ENCODE results near the gene TCF15.

The TCF15 gene

GRCh38 chr20:611843-612185 is 1.7 kb upstream of the TCF15 start:
- H3K9ac ChIP-seq (ENCODE audit: low read depth in 1 of 2, low read length in 2 of 2), result no peak overlapping the region
- H3K27ac ChIP-seq (ENCODE audit: low read depth, low read length), result no peak overlapping the region
- H3K9me3 ChIP-seq (ENCODE audit: control insufficient read depth in 1 of 2, low read length in 2 of 2), result no peaks in the 10 kb centered on the region
- peaks cover 42 to 48% of the 10 kb centered on the region in 2 donors for H3K27me3 ChIP-seq (ENCODE audit: control insufficient read depth in 1 of 2, insufficient read depth in 2 of 2, low read length in 2 of 2)
- H3K4me1 ChIP-seq (ENCODE audit: control insufficient read depth in 1 of 2, insufficient read depth in 2 of 2, low read length in 2 of 2), result no peaks in the 10 kb centered on the region
- H3K36me3 ChIP-seq (ENCODE audit: control insufficient read depth in 1 of 2, insufficient read depth in 2 of 2, low read length in 2 of 2), result no peaks in the 10 kb centered on the region
- H3K4me3 ChIP-seq (ENCODE audit: low read depth in 1 of 2, low read length in 2 of 2), result no peak overlapping the region

- H3K9me3 ChIP-seq (ENCODE audit: control insufficient read depth in 1 of 2, low read length in 2 of 2), result no peaks in the 10 kb centered on the region
- no peaks in the 10 kb centered on the region for H3K36me3 ChIP-seq (ENCODE audit: control insufficient read depth in 1 of 2, insufficient read depth in 2 of 2, low read length in 2 of 2)
- no peak overlapping the region for H3K4me3 ChIP-seq (ENCODE audit: low read depth in 1 of 2, low read length in 2 of 2)
- H3K27ac ChIP-seq (ENCODE audit: low read depth, low read length), result no peak overlapping the region
- peaks cover 42 to 48% of the 10 kb centered on the region in 2 donors for H3K27me3 ChIP-seq (ENCODE audit: control insufficient read depth in 1 of 2, insufficient read depth in 2 of 2, low read length in 2 of 2)
- H3K9ac ChIP-seq (ENCODE audit: low read depth in 1 of 2, low read length in 2 of 2), result no peak overlapping the region
- H3K4me1 ChIP-seq (ENCODE audit: control insufficient read depth in 1 of 2, insufficient read depth in 2 of 2, low read length in 2 of 2), result no peaks in the 10 kb centered on the region
Observed at GRCh38 chr20:611047-611842, 1.1 kb upstream of the TCF15 start.

DNA sequence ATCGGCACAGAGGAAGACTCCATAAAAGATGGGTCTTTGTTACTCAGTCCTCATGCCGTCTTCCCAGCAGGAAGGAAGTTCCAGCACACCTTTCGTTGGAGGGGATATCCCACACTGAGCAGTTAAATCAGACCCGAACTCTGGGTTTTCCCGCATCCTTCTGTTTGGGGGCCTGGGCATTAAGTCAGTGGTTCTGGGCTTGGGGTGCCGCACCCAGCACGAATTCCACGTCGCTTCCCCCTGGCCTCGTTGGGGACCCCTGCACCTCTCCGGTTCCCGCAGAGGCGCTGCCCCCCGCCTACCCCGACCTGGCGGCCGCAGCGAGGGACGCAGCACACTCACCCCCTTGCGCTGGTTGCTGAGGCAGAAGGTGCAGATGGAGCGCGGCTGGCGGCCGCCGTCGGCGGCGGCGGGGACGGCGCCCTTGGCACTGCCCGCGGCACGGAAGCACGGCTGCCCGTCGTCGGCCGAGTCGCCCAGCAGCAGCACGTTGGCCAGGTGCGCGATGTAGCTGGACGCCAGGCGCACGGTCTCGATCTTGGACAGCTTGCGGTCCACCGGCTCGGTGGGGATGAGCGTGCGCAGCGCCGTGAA is 641 bp downstream of the TCF15 start:
- Histone ChIP-seq H3K27ac (ENCODE audit: low read depth, low read length) (no peak overlapping the region), H3K4me1 (ENCODE audit: control insufficient read depth in 1 of 2, insufficient read depth in 2 of 2, low read length in 2 of 2) (no peaks in the 10 kb centered on the region), H3K4me3 (ENCODE audit: low read depth in 1 of 2, low read length in 2 of 2) (no peak overlapping the region), H3K9me3 (ENCODE audit: control insufficient read depth in 1 of 2, low read length in 2 of 2) (no peaks in the 10 kb centered on the region), H3K36me3 (ENCODE audit: control insufficient read depth in 1 of 2, insufficient read depth in 2 of 2, low read length in 2 of 2) (no peaks in the 10 kb centered on the region), H3K9ac (ENCODE audit: low read depth in 1 of 2, low read length in 2 of 2) (no peak overlapping the region), H3K27me3 (ENCODE audit: control insufficient read depth in 1 of 2, insufficient read depth in 2 of 2, low read length in 2 of 2) (peaks cover 40 to 42% of the 10 kb centered on the region in 2 donors)

DNA sequence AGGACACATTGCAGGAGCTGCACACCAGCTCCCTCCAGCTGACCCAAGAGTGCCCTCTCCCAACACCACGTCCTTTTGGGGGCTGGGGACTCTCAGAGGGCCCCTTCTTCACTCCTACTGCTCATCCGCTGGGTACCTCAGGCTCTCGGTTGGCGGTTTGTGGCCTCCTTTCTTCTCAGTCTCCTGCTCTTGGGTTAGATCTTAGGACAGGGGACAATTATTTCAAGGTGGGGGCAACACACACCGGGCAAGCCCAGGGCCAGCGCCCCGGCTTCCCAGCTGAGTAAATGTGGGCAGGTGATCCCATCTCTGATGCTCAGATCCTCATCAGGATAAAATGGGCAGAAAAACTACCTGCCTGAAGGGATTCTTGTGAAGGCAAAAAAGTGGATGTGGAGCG is 1.1 kb downstream of the TCF15 start:
- no peaks in the 10 kb centered on the region for H3K9me3 ChIP-seq (ENCODE audit: control insufficient read depth in 1 of 2, low read length in 2 of 2)
- H3K9ac ChIP-seq (ENCODE audit: low read depth in 1 of 2, low read length in 2 of 2), result no peak overlapping the region
- no peak overlapping the region for H3K4me3 ChIP-seq (ENCODE audit: low read depth in 1 of 2, low read length in 2 of 2)
- no peak overlapping the region for H3K27ac ChIP-seq (ENCODE audit: low read depth, low read length)
- H3K36me3 ChIP-seq (ENCODE audit: control insufficient read depth in 1 of 2, insufficient read depth in 2 of 2, low read length in 2 of 2), result no peaks in the 10 kb centered on the region
- H3K4me1 ChIP-seq (ENCODE audit: control insufficient read depth in 1 of 2, insufficient read depth in 2 of 2, low read length in 2 of 2), result no peaks in the 10 kb centered on the region
- peaks cover 40 to 42% of the 10 kb centered on the region in 2 donors for H3K27me3 ChIP-seq (ENCODE audit: control insufficient read depth in 1 of 2, insufficient read depth in 2 of 2, low read length in 2 of 2)

GRCh38 chr20:607476-607875 is 2.6 kb downstream of the TCF15 start:
- Histone ChIP-seq H3K9ac (ENCODE audit: low read depth in 1 of 2, low read length in 2 of 2) (no peak overlapping the region), H3K9me3 (ENCODE audit: control insufficient read depth in 1 of 2, low read length in 2 of 2) (no peaks in the 10 kb centered on the region), H3K4me1 (ENCODE audit: control insufficient read depth in 1 of 2, insufficient read depth in 2 of 2, low read length in 2 of 2) (no peaks in the 10 kb centered on the region), H3K36me3 (ENCODE audit: control insufficient read depth in 1 of 2, insufficient read depth in 2 of 2, low read length in 2 of 2) (no peaks in the 10 kb centered on the region), H3K27ac (ENCODE audit: low read depth, low read length) (no peak overlapping the region), H3K4me3 (ENCODE audit: low read depth in 1 of 2, low read length in 2 of 2) (no peak overlapping the region), H3K27me3 (ENCODE audit: control insufficient read depth in 1 of 2, insufficient read depth in 2 of 2, low read length in 2 of 2) (peaks cover 39 to 40% of the 10 kb centered on the region in 2 donors)

DNA sequence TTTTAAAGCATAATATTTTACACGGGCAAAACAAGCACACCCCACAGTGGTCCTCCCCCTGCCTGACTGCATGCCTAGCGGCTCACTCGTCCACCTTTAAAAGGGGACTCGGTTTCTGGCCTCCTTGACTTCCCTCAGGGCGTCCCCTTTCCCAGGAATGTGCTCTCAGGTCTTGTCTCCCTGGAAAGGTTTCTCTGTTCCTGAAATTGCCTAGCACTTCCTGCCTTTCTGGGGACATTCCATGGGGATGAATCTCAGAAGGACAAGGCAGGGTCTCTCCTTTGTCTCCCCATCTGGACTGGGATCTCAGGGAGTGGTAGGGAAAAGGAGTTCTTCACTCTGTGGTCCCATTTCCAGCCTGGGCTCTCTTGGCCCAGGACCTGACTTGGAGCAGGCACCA is 4.9 kb downstream of the TCF15 start:
- Histone ChIP-seq H3K27me3 (ENCODE audit: control insufficient read depth in 1 of 2, insufficient read depth in 2 of 2, low read length in 2 of 2) (peaks cover 18 to 19% of the 10 kb centered on the region in 2 donors), H3K27ac (ENCODE audit: low read depth, low read length) (no peak overlapping the region), H3K4me1 (ENCODE audit: control insufficient read depth in 1 of 2, insufficient read depth in 2 of 2, low read length in 2 of 2) (no peaks in the 10 kb centered on the region), H3K9ac (ENCODE audit: low read depth in 1 of 2, low read length in 2 of 2) (no peak overlapping the region), H3K9me3 (ENCODE audit: control insufficient read depth in 1 of 2, low read length in 2 of 2) (no peaks in the 10 kb centered on the region), H3K4me3 (ENCODE audit: low read depth in 1 of 2, low read length in 2 of 2) (no peak overlapping the region), H3K36me3 (ENCODE audit: control insufficient read depth in 1 of 2, insufficient read depth in 2 of 2, low read length in 2 of 2) (no peaks in the 10 kb centered on the region)

DNA sequence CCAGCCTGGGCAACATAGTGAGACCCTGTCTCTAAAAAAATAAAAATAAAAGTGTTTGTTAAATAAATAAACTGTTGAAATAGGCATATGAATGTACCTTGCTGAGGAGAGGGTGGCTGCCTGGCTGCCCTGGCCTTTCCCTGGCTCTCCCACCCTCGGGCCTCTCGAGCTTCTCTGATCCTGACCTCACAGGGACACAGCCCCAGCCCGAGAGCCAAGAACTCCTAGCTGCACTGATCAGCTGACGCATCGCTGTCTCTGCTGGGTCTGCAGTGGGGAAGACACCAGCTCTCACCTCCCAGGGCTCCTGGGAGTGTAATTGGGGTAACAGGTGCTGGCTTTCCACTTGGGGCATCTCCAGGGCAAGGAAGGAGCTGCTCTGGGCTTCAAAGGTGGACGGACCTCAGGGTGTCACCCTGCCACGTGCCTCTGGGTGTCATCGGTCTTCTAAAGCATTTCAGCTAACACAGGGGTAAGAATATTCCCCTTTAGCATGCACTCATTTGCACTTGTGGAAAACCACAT is 6.9 kb downstream of the TCF15 start:
- Histone ChIP-seq H3K9me3 (ENCODE audit: control insufficient read depth in 1 of 2, low read length in 2 of 2) (no peaks in the 10 kb centered on the region), H3K27me3 (ENCODE audit: control insufficient read depth in 1 of 2, insufficient read depth in 2 of 2, low read length in 2 of 2) (peaks cover 3 to 4% of the 10 kb centered on the region in 2 donors), H3K4me3 (ENCODE audit: low read depth in 1 of 2, low read length in 2 of 2) (no peak overlapping the region), H3K9ac (ENCODE audit: low read depth in 1 of 2, low read length in 2 of 2) (no peak overlapping the region), H3K36me3 (ENCODE audit: control insufficient read depth in 1 of 2, insufficient read depth in 2 of 2, low read length in 2 of 2) (no peaks in the 10 kb centered on the region), H3K27ac (ENCODE audit: low read depth, low read length) (no peak overlapping the region), H3K4me1 (ENCODE audit: control insufficient read depth in 1 of 2, insufficient read depth in 2 of 2, low read length in 2 of 2) (no peaks in the 10 kb centered on the region)

- no peaks in the 10 kb centered on the region for H3K4me1 ChIP-seq (ENCODE audit: control insufficient read depth in 1 of 2, insufficient read depth in 2 of 2, low read length in 2 of 2)
- no peak overlapping the region for H3K9ac ChIP-seq (ENCODE audit: low read depth in 1 of 2, low read length in 2 of 2)
- no peak overlapping the region for H3K27ac ChIP-seq (ENCODE audit: low read depth, low read length)
- no peaks in the 10 kb centered on the region for H3K36me3 ChIP-seq (ENCODE audit: control insufficient read depth in 1 of 2, insufficient read depth in 2 of 2, low read length in 2 of 2)
- H3K4me3 ChIP-seq (ENCODE audit: low read depth in 1 of 2, low read length in 2 of 2), result no peak overlapping the region
- H3K27me3 ChIP-seq (ENCODE audit: control insufficient read depth in 1 of 2, insufficient read depth in 2 of 2, low read length in 2 of 2), result peaks cover 0 to 4% of the 10 kb centered on the region in 2 donors
- no peaks in the 10 kb centered on the region for H3K9me3 ChIP-seq (ENCODE audit: control insufficient read depth in 1 of 2, low read length in 2 of 2)
Observed at GRCh38 chr20:602111-602970, 7.8 kb downstream of the TCF15 start.

GRCh38 chr20:600736-601135 is 9.4 kb downstream of the TCF15 start:
- H3K4me3 ChIP-seq (ENCODE audit: low read depth in 1 of 2, low read length in 2 of 2), result no peak overlapping the region
- no peaks in the 10 kb centered on the region for H3K36me3 ChIP-seq (ENCODE audit: control insufficient read depth in 1 of 2, insufficient read depth in 2 of 2, low read length in 2 of 2)
- H3K27ac ChIP-seq (ENCODE audit: low read depth, low read length), result no peak overlapping the region
- H3K9me3 ChIP-seq (ENCODE audit: control insufficient read depth in 1 of 2, low read length in 2 of 2), result no peaks in the 10 kb centered on the region
- H3K9ac ChIP-seq (ENCODE audit: low read depth in 1 of 2, low read length in 2 of 2), result no peak overlapping the region
- no peaks in the 10 kb centered on the region for H3K4me1 ChIP-seq (ENCODE audit: control insufficient read depth in 1 of 2, insufficient read depth in 2 of 2, low read length in 2 of 2)
- H3K27me3 ChIP-seq (ENCODE audit: control insufficient read depth in 1 of 2, insufficient read depth in 2 of 2, low read length in 2 of 2), result peaks cover 0 to 4% of the 10 kb centered on the region in 2 donors

- H3K9ac ChIP-seq (ENCODE audit: low read depth in 1 of 2, low read length in 2 of 2), result no peak overlapping the region
- no peak overlapping the region for H3K27ac ChIP-seq (ENCODE audit: low read depth, low read length)
- H3K4me1 ChIP-seq (ENCODE audit: control insufficient read depth in 1 of 2, insufficient read depth in 2 of 2, low read length in 2 of 2), result no peaks in the 10 kb centered on the region
- no peak overlapping the region for H3K4me3 ChIP-seq (ENCODE audit: low read depth in 1 of 2, low read length in 2 of 2)
- H3K36me3 ChIP-seq (ENCODE audit: control insufficient read depth in 1 of 2, insufficient read depth in 2 of 2, low read length in 2 of 2), result no peaks in the 10 kb centered on the region
- peaks cover 0 to 4% of the 10 kb centered on the region in 2 donors for H3K27me3 ChIP-seq (ENCODE audit: control insufficient read depth in 1 of 2, insufficient read depth in 2 of 2, low read length in 2 of 2)
- H3K9me3 ChIP-seq (ENCODE audit: control insufficient read depth in 1 of 2, low read length in 2 of 2), result no peaks in the 10 kb centered on the region
Observed at GRCh38 chr20:600141-600540, 10.0 kb downstream of the TCF15 start.

Data from duodenal mucosa (tissue), 2 donors.